Measurements from ENCODE around the gene HIGD2A.

Gene HIGD2A

DNA sequence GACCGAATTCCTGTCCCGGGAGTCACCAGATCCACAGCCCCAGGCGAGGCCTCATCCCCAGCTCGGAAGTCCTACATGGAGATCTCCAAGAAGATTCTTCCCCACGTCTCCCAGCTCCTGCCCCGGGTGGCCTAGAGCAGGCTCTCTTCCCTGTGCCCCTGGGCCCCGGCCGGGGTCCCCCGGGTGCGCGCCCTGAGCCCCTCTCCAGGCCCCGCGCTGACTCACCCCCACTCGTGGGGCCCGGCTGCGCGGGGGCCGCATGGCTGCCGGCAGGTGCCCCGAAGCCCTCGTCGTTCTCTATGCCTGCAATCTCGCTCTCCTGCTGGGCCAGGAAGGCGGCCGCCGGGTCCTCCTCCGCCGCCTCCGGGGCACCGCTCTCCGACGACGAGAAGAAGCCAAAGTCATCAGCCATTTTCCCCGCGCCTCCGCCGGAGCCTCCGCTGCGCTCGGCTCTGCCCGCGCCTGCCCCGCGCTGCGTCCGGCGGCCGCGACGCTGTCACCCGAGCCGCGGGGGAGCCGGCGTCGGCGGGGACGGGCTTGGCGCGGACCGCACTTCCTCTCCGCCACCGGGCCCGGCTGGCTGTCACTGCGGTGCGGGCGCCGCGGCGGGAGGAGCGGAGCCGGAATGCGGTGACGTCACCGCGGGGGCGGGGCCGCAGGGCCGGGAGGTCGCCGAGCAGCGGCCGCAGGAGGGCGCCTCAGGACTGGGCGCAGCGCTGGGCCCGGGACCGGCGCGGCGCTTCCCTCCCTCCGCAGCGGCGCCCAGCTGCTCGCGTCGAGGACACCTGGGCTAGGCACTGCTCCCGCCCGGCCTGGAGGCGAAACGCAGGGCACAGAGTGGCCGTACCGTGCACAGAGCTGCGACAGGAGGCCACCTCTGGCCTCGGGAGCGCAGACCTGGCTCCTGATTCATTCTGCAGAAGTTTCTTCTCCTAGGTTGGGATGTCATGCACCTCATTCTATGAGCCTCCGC is 27.7 kb downstream of the HIGD2A start, which contains the start of gene CLTB:
Gene CLTB (minus strand): TSS at position 588 of the 973 bp plus-strand sequence. CDS start 176 bp downstream, at position 412.
- peak; percentile 85 to 89 for DNase-seq (ENCODE audit: low read depth in 2 of 2)

DNA sequence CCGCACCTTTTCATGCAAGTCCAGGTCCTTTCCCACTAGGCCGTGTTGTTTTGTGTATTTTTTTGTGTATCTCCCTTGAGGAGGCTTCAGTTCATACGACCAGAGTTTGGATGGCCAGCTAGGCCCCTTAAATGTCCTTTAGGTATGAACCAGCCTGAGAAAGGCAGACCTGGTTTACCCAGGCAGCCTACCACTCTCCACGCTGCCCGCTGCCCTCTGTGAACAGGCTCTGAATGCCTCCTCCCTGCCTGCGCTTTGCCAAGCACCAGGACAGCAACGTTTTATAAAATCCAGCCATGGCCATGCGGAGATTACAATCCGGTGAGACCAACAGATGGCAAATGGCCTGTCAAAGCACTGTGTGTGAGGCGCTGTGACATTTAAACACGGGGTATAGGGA is 28.4 kb downstream of the HIGD2A start:
- DNase-seq (ENCODE audit: low read depth in 2 of 2): no peak

DNA sequence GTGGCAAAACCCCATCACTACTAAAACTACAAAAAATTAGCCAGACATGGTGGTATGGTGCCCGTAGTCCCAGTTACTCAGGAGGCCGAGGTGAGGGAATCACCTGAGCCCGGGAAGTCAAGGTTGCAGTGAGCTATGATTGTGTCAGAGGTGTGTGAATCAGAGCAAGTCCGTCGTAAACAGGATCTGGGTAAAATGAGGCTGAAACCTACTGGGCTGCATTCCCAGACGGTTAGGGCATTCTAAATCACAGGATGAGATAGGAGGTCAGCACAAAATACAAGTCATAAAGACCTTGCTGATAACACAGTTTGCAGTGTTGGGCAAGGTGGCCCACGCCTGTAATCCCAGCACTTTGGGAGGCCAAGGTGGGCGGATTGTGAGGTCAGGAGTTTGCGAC is 29.7 kb downstream of the HIGD2A start:
- no peak for DNase-seq (ENCODE audit: low read depth in 2 of 2)

DNA sequence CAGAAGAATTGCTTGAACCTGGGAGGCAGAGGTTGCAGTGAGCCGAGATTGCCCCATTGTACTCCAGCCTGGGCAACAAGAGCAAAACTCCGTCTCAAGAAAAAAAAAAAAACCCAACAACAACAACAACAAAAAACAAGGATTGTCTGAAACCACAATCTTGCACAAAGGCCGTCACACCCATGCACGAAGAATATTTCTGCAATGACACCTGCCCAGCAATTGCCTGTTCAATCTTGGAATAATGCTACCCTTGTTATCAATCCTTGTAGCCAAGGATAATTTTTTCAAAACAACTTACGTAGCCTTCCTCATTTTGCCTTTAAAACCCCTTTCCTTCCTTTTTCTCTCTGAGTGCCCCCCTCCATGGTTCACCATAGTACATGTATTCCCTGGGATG is 31.5 kb downstream of the HIGD2A start:
- DNase-seq (ENCODE audit: low read depth in 2 of 2): no peak

DNA sequence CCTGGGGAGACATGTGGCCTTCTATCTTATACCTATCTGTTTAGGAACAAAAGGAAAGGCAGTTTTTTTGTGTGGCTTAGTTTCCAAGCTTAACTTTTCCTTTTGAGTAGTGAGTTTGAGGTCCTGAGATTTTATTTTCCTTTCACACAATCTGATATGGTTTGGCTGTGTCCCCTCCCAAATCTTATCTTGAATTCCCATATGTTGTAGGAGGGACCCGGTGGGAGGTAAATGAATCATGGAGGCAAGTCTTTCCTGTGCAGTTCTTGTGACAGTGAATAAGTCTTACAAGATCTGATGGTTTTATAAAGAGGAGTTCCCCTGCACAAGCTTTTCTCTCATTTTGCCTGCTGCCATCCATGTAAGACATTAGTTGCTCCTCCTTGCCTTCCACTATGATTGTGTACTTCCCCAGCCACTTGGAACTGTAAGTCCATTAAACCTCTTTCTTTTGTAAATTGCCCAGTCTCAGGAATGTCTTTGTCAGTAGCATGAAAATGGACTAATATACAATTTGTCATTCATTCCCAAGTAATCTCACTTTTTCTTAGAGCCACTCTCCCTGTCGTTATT is 32.5 kb downstream of the HIGD2A start:
- DNase-seq (ENCODE audit: low read depth in 2 of 2): no peak

DNA sequence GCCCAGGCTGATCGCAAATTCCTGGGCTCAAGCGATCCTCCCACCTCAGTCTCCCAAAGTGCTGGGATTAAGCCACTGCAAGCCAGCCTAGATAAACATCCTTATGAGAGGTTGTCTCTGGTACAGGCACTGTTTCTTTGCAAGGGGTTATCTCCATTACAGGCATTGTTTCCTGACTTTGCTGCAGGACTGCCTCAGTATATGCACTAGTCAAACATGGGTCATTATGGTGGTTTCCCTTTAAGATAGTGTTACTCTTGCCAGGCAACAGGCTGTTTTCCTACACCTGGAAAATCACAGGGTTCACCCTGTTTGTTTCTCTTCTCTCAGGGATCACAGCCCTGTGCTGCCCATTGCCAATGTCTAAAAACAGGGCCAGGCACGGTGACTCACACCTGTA is 35.6 kb downstream of the HIGD2A start:
- no peak for DNase-seq (ENCODE audit: low read depth in 2 of 2)

DNA sequence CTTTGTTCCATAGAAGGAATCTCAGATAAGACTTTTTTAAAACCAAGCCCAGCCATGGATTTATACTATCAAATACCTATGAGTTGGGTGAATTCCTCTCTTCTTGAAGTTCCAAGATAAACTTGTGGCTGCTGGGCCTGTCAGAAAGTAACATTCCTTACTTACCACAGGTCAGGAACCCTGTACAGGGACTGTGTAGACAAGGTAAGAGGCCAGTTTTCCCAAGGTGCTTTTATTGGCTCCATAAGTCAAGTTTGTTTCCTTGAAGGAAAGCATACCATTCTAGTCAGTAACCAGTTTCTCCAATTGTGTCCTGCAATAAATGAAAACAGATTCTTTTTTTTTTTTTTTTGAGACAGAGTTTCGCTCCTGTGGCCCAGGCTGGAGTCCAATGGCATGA is 36.6 kb downstream of the HIGD2A start:
- no peak for DNase-seq (ENCODE audit: low read depth in 2 of 2)

DNA sequence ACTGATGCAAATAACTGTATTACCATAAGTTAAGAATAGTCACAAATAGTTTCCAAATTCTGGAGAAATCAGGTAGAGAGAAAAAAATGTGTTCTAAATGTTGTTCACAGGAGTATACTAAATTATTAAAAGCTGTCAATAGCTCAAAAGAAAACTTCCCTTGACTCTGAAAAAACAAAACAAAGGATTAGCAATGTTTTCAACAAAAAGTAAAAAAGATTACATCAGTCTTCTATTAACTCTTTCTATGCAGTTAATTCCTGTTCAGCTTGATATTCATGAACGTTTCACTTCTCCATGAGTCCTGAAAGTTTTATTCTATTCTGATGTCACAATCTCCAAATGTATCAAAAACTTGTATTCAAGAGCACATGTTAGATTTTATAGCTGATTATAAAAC is 37.2 kb downstream of the HIGD2A start:
- DNase-seq (ENCODE audit: low read depth in 2 of 2): no peak

DNA sequence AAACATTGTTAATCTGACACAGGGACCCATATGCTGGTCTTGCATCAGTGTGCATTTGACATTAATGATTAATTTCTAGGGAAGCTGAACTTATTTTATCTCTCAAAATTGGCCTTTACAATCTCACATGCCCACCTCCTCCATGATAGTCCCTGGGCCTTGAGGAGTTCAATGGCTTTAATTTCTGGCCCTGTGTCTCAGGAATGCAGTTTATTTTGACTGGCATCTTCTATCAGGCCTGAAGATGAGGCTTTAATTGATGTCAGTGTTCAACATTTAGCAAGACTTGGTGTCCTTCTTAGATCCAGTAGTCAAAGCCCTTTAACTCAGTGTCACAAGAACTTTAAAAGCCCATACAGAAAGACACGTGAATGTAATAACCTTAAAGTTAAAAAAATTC is 38.3 kb downstream of the HIGD2A start:
- no peak for DNase-seq (ENCODE audit: low read depth in 2 of 2)

DNA sequence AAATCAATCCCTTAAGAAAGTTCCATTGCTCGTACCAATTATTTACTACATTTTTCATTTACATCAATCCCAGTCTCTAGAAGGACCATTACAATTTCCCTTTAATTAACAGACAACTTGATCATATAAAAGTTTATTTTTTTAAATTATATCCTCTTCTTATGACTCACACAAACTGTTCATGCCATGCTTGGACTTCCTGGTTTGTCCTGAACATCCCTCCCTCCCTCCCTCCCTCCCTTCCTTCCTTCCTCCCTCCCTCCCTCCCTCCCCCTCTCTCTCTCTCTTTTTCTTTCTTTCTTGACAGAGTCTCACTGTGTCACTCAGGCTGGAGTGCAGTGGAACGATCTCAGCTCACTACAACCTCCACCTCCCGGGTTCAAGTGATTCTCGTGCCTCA is 39.4 kb downstream of the HIGD2A start:
- no peak for DNase-seq (ENCODE audit: low read depth in 2 of 2)

DNA sequence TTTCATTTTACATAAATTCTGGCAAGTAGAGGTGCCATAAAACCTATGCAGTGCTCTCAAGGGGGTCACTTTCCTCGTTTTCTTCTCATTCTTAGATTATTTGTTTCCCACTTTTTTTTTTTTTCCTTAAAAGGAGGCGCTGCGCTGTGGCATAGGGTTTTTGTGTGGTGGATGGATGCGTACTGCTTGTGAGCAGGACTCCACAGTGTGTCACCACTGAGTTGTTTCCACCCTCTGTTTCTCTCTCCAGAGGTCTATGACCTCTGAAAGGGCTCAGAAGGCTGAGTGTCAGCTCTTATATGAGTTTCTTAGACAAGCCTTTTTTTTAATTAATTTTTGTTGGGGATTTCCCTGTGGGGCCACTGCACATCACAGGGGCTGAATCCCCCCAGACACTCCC is 41.4 kb downstream of the HIGD2A start:
- no peak for DNase-seq (ENCODE audit: low read depth in 2 of 2)

DNA sequence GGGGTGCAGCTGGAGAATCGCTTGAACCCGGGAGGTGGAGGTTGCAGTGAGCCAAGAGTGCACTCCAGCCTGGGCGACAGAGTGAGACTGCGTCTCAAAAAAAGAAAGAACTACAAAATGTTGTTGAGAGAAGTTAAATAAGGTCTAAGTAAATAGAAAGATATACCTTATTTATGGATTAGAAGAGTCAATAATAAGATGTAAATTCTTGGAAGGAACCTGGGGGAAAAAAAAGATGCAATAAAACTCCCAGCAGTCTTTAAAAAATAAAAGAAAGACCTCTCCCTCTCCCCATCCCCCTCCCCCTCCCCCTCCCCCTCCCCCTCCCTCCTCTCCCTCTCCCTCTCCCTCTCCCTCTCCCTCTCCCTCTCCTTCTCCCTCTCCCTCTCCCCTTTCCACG is 44.2 kb downstream of the HIGD2A start:
- no peak for DNase-seq (ENCODE audit: low read depth in 2 of 2)

DNA sequence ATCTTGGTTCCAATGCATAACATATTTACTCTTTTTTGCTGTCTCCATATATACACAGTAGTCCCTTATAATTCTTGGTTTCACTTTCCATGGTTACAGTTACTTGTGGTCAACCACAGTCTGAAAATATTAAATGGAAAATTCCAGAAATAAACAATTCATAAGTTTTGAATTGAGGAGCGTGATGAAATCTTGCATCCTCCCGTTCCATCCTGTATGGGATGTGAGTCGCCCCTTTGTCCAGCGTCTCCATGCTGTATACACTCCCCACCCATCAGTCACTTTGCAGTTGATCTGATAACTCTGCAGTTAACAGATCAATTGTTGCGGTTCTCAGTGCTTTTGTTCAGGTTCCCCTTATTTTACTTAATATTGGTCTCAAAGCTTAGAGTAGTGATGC is 48.1 kb downstream of the HIGD2A start:
- DNase-seq (ENCODE audit: low read depth in 2 of 2): no peak

DNA sequence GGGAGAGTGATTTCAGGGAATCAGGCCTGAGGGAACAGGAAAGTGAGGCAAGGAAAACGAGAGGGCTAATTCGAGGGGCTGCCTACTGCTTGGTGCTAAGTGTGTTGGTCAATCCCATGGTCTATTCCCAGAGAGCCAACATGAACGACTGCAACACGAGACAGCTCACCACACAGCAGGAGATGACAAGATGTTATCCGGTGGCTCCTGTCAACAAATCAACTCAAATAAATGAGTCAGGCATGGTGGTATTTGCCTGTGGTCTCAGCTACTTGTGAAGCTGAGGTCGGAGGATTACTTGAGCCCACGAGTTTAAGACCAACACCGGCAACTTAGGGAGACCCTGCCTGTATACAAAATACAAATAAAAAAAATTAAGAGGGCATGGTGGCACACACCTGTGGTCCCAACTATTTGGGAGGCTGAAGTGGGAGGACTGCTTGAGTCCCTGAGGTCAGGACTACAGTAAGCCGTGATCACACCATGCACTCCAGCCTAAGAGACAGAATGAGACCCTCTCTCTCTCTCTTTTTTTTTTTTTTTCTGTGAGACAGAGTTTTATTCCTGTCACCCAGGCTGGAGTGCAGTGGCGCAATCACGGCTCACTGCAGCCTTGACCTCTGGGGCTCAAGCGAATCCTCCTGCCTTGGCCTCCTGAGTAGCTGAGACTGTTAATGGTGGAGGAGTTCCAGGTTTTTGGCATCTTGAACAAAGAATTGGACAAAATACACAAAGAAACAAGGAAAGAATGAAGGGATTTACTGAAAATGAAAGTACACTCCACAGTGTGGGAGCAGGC is 50.6 kb downstream of the HIGD2A start:
- DNase-seq (ENCODE audit: low read depth in 2 of 2): no peak
